GM19238 (cell line): ENCODE results near the gene NECTIN4.
"Not testable (repeated sequence)": the region's sequence is repeated elsewhere in the genome, so short reads cannot be mapped to it uniquely, and the experiment has no call there.

Experiments
- DNase-seq: peaks from one replicate; pipeline ENCODE4 v3.0.0; 2011; ENCODE audit warnings: low spot score; ENCODE audit not compliant: insufficient read length

NECTIN4 gene

GRCh38 chr1:161089251-161089924, at the start of gene NECTIN4:
Gene NECTIN4 (minus strand): TSS chr1:161089558. CDS start chr1:161089296, 262 bp downstream.
- no peak for DNase-seq

- DNase-seq = no peak
Observed at GRCh38 chr1:161138431-161138830, 49.1 kb upstream of the NECTIN4 start.

GRCh38 chr1:161137881-161138280, 48.5 kb upstream of the NECTIN4 start:
- no peak for DNase-seq

- no peak for DNase-seq
Observed at GRCh38 chr1:161133220-161133740, 43.9 kb upstream of the NECTIN4 start.

- DNase-seq = peak; percentile 91
Observed at GRCh38 chr1:161132410-161133219, 43.3 kb upstream of the NECTIN4 start, which contains the start of gene DEDD. Gene DEDD (minus strand): TSS chr1:161132667. CDS start chr1:161124462, 8,205 bp downstream.

GRCh38 chr1:161131523-161132409, 42.4 kb upstream of the NECTIN4 start:
- peak; percentile 27 for DNase-seq

GRCh38 chr1:161130266-161130665, 40.9 kb upstream of the NECTIN4 start:
- DNase-seq = no peak

GRCh38 chr1:161128591-161129420, 39.4 kb upstream of the NECTIN4 start:
- DNase-seq = no peak

GRCh38 chr1:161127649-161128048, 38.3 kb upstream of the NECTIN4 start:
- no peak for DNase-seq

GRCh38 chr1:161122967-161123366, 33.6 kb upstream of the NECTIN4 start:
- no peak for DNase-seq

GRCh38 chr1:161121834-161122233, 32.5 kb upstream of the NECTIN4 start:
- DNase-seq = no peak

GRCh38 chr1:161121042-161121650, 31.8 kb upstream of the NECTIN4 start:
- no peak for DNase-seq

- DNase-seq = peak; percentile 60
Observed at GRCh38 chr1:161119092-161119903, 29.9 kb upstream of the NECTIN4 start.

GRCh38 chr1:161117759-161118581, 28.6 kb upstream of the NECTIN4 start, which contains the start of the genes NIT1 and PFDN2:
Gene NIT1 (plus strand): TSS chr1:161118105. CDS start chr1:161118177, 72 bp downstream.
Gene PFDN2 (minus strand): TSS chr1:161118037. CDS start chr1:161118026, 11 bp downstream.
- peak; percentile 88 for DNase-seq

- not testable (repeated sequence) for DNase-seq
Observed at GRCh38 chr1:161115961-161116360, 26.6 kb upstream of the NECTIN4 start.

- no peak for DNase-seq
Observed at GRCh38 chr1:161115132-161115711, 25.9 kb upstream of the NECTIN4 start.

GRCh38 chr1:161114556-161114955, 25.2 kb upstream of the NECTIN4 start:
- DNase-seq = no peak

GRCh38 chr1:161113915-161114314, 24.6 kb upstream of the NECTIN4 start:
- no peak for DNase-seq
